Measurements from ENCODE around the gene ESPN.
"Not testable (repeated sequence)": the region's sequence is repeated elsewhere in the genome, so short reads cannot be mapped to it uniquely, and the experiment has no call there.

ESPN gene

DNA sequence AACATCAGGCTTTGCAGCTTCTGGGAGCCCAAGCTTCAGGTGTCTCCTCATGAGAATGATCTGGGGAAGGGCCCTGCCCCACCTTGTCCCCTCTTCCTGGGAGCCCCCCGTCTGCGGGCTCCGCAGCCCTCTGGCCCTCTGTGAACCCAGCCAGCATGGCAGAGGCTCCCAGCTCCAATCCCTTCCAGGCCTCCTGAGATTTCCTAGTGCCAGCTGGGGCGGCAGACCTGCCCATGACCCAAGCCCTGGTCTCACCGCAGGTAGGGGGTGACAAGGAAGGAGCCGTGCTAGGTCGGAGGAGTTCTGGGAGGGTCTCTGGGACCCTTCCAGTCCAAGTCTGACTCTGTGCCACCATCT lies 59.2 kb downstream of the ESPN start:
- DNase-seq (ENCODE audit: low read depth, low spot score), result no peak

DNA sequence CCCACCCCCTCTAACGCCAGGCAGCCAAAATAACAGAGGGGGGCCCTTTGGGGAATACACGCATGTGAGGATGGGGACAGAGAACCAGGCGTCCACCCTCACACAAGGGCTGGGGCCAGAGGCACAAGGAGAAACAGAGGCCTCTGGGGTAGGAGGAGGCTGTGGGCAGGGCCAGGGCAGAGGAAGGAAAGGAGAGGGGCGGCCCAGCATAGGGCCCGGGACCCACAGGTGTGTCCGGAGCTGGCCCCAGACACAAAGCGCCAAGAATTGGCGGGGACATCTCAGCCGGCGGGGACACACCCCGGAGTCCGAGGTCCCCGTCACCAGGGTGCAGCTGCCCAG lies 60.2 kb downstream of the ESPN start:
- DNase-seq (ENCODE audit: low read depth, low spot score), result no peak

DNA sequence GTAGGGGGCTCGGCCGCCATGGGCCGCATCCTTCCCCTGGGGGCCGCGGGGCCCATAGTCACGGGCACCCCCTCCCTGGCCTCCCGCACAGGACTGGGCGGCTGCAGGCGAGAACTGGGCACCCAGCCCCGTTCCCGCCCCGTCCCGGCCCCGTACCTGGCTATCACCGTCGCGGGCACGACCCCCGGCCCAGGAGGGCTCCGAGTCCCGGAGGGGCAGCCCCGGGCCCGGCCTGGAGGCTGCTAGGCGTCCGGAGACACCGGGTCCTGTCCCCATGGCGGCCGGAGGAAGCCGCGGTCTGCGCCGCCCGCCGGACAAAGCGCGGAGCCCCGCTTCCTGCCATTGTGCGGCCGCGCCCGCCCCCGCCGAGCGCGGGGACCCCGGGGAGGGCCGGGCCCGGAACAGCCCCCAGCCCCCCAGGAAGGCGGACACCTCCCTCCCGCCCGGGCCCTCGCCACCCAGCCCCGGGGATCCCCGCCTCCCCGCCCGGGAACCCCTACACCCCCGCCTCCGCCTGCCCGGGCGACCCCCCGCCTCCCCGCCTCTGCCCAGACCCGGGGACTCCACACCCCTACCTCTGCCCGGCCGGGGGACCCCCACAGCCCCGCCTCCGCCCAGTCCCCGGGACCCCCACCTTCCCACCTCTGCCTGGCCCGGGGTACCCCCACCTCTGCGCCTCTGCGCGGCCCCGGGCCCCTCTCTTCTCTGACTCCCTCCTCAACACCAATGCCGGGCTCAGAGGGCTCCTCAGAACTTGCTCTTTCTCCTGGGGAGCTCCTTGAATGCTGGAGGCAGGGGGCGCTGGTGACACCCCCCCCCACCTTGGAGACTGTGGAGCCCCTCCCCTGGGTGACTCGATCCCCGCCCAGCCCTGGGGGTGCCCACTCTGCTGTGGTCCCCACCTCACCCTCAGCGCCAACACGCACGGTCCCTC lies 60.9 kb downstream of the ESPN start:
- no peak for DNase-seq (ENCODE audit: low read depth, low spot score)

DNA sequence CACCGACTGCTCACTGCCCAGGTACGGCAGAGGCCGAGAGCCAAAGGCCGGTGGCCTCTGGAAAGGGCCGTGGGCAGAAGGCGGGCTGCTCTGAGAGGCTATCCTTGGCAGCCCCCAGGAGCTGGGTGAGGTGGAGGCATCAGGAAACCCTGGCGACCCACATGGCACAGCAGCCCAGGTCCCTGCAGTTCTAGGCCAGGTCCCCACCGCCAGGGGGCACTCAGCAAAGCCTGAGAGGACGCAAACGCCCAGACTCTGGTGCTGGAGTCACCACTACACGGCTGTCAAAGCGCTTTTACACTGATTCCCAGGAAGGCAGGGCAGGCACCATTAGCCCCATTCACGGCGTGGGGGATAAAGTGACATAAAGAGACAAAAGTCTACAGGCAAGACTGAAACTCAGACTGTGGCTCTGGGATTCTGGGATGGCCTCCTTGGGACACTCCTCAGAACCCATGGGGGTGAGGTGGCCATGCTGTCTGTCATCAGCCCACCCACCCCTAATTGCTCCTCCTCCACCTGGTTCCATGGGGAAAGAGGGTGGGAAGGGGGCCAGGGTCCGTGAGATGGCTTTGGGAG lies 61.9 kb downstream of the ESPN start:
- peak; percentile 76 for DNase-seq (ENCODE audit: low read depth, low spot score)

DNA sequence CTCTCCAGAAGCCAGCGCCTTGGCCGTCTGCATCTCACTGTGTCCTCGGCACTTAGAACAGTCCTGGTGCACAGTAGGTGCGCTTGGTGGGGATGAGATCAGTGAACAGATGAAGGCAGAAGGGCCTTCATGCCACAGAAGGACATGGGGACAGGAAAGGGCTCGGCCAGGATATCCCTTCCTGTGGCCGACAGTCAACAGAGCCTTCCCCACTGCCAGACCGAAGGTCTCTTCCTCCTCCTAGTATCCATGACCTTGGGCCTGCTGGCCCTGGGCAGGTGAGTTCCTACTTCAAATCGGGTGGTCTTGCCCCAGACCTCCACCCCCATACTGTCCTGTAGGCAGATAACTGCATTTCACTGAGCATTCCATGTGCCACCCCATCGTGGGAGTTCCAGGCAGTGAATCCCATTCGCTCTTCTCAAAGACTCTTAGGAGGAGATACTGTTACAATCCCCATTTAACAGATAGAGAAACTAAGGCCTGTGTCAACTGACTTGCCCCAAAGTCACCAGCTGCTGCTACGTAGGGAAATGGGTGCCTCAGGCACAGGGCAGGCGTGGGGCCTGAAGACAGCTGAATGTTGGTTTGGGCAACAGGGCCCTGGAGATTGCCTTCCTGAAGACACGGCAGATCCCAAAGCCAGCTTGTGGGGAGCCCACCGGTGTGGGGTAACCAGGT lies 63.4 kb downstream of the ESPN start:
- no peak for DNase-seq (ENCODE audit: low read depth, low spot score)

DNA sequence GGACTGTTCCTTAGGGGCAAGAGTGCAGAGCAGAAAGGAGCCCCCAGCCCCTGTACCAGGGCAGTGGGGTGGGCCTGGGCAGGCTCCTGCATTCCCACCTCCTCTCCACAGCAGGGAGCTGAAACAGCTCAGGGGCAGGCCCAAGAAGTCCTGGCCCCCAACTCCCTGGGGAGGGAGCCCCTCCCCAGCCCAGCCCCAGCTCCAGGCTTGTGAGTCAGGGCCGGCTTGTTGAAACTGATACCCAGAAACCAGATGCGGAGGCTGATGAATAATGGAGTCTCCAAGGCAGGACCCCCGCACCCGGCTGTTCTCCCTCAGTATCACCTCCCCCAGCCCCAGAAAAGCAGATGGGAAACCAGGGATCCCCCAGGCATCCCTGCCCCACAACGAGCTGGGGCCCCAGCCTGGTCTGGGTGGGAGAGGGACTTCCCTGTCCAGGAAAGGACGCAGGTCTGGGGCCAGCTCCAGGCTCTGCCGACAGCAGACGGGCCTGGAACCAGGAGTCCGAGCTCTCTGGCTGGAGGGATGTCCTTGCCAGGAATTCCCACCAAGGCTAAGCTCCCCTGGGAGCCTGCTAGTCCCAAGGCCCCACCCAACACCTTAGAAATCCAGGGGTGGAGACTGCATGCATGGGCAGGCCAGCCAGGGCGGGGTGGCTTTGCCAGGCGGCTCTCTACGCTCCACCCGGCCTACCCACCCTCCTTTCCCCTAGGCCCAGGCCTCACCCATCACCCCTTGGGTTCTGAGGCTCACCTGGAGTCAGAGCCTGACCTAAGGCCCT lies 64.2 kb downstream of the ESPN start:
- DNase-seq (ENCODE audit: low read depth, low spot score), result no peak

DNA sequence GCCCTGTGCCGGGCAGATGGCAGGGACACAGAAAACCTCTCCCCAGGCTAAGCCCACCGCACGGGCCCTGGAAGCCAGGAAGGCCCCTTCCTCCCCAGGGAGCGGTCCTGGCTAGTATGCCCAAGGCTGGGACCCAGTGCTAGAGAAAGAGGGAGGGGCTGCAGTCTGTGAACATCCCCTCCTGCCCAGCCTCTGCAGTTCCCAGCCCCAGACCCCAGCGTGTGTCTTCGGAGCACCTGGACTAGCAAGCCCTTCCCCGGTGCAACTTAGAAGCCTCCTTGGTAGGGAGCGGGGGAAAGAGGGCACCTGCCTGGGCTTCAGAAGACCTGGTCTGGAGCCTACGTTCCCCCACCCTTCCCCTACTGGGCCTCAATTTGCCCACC lies 64.8 kb downstream of the ESPN start:
- DNase-seq (ENCODE audit: low read depth, low spot score), result no peak

DNA sequence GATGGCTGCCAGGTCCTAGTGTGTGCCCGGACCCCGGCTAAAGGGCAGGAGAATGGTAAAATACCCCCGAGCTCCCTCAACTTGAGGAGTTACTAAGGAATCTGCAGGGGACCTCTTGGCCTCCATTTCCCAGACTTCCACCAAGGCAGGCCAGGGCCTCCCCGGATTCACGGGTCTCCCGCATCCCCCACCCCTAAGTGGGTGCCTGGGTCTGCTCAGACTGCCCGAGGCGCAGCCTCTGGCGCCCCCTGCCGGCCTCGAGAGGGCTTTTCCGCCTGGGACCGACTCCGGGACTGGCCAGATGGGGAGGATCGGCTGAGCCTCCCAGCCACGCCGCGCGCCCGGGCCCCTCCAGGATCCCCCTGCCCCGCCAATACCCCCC lies 65.2 kb downstream of the ESPN start:
- DNase-seq (ENCODE audit: low read depth, low spot score), result peak; percentile 56

DNA sequence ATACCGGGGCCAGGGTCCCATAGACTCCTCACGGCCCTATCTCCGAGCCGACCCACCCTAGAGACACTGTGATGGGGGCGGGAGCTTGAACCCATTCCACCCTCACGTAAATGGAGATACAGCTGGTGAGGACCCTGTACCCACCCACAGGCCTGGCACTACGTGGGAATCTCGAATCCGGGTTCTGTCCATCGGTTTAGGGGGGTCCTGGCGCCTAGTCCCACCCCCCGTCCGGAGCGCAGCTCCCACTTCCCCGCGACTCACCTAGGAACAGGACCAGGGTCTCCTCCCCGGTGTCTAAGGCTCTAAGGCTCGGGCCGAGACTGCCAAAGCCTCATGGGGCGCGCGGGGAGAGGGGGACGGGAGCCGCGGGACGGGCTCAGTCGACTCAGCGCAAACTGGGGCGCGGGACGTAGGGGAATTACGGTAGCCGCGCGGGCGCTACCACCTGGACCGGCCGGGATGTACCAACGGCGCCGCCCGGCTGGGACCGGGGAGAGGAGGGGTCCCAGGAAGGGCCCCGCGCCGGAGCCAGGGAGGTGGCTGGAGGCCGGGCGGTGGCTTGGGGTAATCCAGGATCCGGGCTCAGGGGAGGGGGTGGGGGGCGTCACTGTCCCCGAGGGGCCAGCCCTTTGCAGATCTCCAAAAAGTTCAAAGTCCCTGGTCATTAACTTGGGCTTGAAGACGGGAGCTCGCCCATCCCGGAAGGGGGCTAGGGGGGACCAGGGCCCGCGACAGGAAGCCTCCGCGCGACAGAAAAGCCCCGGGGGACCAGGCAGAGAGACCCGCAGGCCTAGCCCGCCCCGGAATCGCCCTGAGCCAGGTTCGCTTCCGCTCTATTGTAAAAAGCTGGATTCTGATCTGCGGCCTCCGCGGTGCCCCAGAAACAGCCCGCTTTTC lies 65.9 kb downstream of the ESPN start:
- no peak for DNase-seq (ENCODE audit: low read depth, low spot score)

DNA sequence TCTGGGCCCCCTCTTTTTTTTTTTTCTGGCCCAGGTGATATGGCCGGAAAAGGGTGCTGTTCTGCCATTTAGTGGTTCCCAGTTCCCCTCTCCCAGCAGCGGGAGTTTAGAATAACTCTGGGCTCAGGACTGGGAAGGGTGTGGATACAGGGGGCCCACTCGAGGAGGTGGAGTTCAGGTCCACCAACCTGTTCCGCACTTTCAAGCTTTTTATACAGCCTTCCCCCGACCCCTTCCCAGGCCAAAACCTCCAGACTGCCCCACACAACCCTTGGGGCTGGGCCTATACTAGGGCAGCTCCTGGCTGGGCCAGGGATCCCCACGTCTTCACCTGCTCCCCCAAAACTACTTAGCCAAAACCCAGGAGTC lies 66.5 kb downstream of the ESPN start:
- no peak for DNase-seq (ENCODE audit: low read depth, low spot score)

DNA sequence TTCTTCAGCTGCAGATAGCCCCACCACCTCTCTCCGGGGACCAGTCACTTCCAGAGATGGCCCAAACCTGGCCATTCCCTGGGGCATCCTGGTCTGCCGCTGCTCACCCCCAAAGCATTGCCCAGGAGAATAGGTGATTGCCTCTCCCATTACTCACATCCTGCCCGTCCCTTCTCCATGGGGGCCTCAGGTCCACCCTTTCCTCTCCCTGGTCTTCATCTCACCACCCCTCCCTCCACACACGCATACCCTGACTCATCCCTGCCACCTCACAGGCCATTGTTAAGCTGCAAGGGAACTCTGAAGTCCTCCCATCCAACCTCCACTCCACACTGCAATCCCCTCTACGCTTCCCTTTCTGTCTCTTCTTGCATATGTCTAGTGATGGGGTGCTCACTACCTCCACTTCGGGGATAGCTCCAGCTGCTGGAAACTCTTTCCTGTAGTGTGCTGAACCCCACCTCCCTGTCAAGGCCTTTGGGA lies 66.9 kb downstream of the ESPN start, which contains the start of gene PLEKHG5:
Gene PLEKHG5, minus strand, starts transcription at position 188 of the 483 bp plus-strand sequence. CDS start 14,096 bp downstream, outside the sequence.
- no peak for DNase-seq (ENCODE audit: low read depth, low spot score)

DNA sequence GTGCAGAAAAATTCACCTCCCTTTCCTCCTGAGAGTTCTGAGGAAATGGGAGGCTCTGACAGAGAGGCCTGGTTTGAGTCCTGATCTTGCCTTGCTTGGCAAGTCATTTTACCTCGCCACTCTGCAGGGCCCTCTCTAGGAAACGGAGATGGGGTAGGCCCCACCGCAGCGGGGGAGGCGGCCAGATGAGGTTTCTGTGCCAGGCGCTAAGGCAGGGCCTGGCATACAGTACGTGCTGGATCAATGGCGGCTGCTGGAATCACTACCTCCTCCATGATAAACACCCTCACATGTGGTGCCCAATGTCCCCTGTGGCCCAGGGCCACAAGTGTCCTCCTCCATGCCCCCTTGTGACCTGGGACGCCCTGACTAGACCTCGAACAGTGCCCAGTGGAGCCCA lies 67.4 kb downstream of the ESPN start:
- no peak for DNase-seq (ENCODE audit: low read depth, low spot score)

DNA sequence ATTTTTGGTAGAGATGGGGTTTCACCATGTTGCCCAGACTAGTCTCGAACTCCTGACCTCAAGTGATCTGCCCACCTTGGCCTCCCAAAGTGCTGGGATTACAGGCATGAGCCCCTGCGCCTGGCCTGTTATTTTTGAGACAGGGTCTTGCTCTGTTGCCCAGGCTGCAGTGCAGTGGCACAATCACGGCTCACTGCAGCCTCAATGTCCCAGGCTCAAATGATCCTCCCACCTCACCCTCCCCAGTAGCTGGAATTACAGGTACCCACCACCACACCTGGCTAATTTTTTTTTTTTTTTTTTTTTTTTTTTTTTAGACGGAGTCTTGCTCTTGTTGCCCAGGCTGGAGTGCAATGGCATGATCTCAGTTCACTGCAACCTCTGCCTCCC lies 69.3 kb downstream of the ESPN start:
- not testable (repeated sequence) for DNase-seq (ENCODE audit: low read depth, low spot score)

DNA sequence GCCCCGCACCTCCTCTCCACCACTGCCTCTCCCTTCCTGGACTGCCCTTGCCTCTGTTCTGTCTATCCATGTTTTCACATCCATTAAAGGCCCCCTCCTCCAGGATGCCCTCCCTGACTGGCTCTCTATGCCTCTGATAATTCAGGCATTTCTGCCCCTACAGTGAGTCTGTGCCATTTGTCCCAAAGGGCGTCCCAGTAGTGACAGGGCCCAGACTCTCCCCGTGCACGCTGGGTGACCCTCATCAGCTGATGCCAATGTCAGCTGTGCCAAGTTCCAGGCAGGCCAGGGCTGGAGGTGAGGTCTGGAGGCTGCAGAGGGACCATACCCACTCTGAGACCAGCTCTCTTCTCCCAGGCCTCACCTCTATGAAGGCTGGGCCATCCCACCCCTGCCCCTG lies 70.1 kb downstream of the ESPN start:
- DNase-seq (ENCODE audit: low read depth, low spot score), result no peak

DNA sequence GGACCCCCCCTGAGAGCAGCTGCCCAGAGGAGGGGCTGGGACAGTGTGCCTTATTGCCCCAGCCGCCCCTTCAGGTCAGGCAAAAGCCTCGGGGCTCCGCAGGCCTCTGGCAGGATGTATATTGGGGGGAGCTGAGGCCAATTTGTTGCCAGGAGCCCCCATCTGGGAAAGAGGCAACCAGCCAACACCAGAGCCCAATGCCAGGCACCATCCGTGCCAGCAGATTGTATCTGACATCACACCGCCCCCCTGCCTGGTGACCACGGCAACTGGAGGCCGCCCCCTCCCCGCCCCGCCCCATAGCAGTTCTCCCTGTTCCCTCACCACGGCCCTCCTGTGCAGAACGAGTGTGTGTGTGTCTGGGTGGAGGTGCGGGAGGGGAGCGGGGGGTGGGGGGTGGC lies 70.5 kb downstream of the ESPN start:
- no peak for DNase-seq (ENCODE audit: low read depth, low spot score)

DNA sequence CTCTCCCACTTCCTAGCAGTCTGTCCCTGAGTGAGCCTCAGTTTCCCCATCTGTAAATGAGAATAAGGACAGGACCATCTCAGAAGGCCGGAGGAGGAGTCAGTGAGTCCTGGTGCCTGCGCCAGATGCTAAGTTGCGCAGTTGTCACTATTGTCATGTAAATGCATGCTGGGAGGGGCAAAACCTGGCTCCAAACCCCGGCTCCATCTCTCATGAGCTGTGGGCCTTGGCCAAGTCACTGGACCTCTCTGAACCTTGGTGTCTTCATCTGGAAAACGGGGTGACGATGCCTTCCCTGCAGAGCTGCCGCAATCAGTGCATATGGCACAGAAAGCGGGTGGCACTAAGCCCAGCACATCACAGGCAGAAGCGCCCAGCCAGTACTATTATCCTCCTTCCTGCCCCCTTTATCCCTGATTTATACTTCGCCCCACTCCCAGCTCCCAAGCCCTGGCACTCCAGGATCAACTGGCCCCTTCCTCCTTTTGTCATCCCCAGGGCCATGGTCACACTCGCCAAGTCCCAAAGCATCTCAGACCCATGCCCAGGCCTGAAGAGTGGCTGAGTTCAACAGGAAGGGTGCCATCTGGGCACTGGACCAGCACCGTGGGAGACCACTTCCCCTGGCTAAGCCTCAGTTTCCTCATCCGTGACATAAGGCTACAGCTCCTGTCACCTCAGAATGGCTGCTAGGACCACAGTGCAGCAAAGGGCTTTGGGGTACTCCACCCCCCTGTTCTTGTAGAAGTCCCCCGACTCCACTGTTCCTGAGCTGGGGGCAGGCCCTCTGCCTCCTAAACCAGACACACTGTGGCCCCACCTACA lies 71.2 kb downstream of the ESPN start:
- no peak for DNase-seq (ENCODE audit: low read depth, low spot score)

DNA sequence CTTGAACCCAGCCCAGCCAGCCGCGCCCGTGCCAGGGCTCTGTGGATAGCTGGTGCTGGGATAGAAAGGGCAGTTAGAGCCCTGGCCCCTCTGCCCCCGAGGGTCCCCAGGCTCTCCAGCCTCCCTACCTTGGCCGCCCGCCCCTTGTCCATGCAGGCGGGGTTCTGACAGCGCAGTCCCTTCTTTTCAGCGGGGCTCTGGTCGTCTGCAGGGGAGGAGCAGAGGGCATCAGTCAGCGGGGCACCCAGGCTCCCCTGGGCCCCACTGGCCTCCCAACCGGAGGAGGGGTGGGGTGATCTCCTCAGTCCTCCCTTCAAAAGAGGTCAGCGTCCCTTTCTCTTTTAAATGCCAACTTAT lies 71.8 kb downstream of the ESPN start:
- DNase-seq (ENCODE audit: low read depth, low spot score), result no peak

DNA sequence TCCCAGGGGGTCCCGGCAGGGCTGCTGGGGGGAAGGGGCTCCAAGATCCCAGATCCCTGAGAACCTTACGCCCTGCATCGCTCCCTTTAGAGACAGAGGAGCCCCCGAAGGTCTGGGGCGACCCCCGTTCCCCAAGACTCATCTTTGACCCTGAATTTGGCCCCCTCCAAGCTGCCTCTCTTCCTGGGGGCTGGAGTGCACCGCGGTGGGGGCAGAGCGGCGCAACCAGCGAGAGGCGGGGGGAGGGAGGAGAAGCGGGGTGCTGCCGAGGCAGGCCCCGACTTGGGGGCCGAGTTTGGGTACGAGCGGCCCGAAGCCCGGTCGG lies 72.3 kb downstream of the ESPN start:
- DNase-seq (ENCODE audit: low read depth, low spot score), result no peak

DNA sequence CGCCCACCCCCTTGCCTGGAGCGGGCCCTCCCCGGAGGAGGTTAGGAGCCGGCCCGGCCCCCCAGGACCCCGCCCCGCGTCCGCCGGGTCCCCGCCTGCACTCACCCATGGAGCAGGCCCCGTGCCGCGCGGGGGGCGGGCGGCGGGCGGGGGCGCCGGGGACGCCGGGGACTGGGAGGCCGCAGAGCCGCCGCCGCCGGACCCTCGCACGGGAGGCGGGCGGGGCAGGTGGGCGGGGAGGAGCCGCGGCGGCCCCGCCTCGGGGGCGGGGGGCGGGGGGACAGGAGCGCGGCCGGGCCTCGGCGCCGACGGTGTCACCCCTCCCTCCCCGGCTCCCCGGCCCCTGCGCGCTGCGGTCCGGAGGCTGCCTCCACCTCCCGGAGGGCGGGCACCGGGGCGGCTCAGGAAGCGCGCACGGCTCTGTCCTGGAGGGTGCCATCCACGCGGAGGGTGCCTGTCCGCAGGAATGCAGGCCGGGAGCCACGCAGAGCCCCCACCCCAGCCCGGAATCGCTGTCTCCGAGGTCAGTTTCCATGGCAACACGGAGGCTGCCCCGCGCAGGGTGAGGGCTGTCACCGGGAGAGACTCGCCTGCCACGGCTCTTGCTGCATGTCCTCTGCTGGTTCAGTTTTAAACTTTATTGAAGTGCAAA lies 72.8 kb downstream of the ESPN start:
- DNase-seq (ENCODE audit: low read depth, low spot score), result no peak
